Stimulated activated CD8-positive, alpha-beta memory T cell treated with anti-CD3 and anti-CD28 coated beads, Interleukin-2, amount 100 ng/mL, for 48 hours (primary cell): ENCODE results near the gene TBCD.

ENCODE experiments used
- DNase-seq, 2 donors: peaks; one replicate each; pipeline ENCODE4 v3.0.0-alpha.2; 2020; ENCODE audit warnings: low read depth in 2 of 2

The TBCD gene

GRCh38 chr17:82871776-82872561 lies 120.1 kb downstream of the TBCD start:
- DNase-seq = no peak

- DNase-seq = no peak
These were observed 121.0 kb downstream of the TBCD start for GRCh38 chr17:82872591-82873520.

GRCh38 chr17:82873521-82873920 lies 121.7 kb downstream of the TBCD start:
- no peak for DNase-seq

GRCh38 chr17:82874011-82874835 lies 122.4 kb downstream of the TBCD start:
- DNase-seq = no peak

GRCh38 chr17:82875407-82875856 lies 123.6 kb downstream of the TBCD start:
- DNase-seq = no peak

- no peak for DNase-seq
These were observed 124.3 kb downstream of the TBCD start for GRCh38 chr17:82876149-82876548.

- no peak for DNase-seq
These were observed 124.9 kb downstream of the TBCD start for GRCh38 chr17:82876602-82877379.

GRCh38 chr17:82878527-82878926 lies 126.7 kb downstream of the TBCD start:
- no peak for DNase-seq

GRCh38 chr17:82879241-82879640 lies 127.4 kb downstream of the TBCD start:
- no peak for DNase-seq

GRCh38 chr17:82880620-82881323 lies 128.9 kb downstream of the TBCD start:
- DNase-seq = no peak

- no peak for DNase-seq
These were observed 129.5 kb downstream of the TBCD start for GRCh38 chr17:82881324-82881823.

GRCh38 chr17:82881900-82882714 lies 130.2 kb downstream of the TBCD start:
- no peak for DNase-seq

GRCh38 chr17:82882715-82883418 lies 131.0 kb downstream of the TBCD start:
- peak; percentile 51 to 57 for DNase-seq

- no peak for DNase-seq
These were observed 131.7 kb downstream of the TBCD start for GRCh38 chr17:82883419-82884031.

GRCh38 chr17:82884341-82884969 lies 132.6 kb downstream of the TBCD start:
- DNase-seq = no peak

- DNase-seq = no peak
These were observed 133.1 kb downstream of the TBCD start for GRCh38 chr17:82884970-82885353.

GRCh38 chr17:82887255-82888164 lies 135.6 kb downstream of the TBCD start:
- no peak for DNase-seq
